Ramos (cell line): ENCODE data around the gene PTGES2.

Experiments
- in situ Hi-C: fragments of 300-500 bp; cut with MboI; formaldehyde crosslinking; loops from one replicate; pipeline ENCODE4 v1.14.3; 2022; ENCODE audit warnings: low sequenced_read_pairs; ENCODE audit not compliant: unreplicated experiment

PTGES2 gene

DNA sequence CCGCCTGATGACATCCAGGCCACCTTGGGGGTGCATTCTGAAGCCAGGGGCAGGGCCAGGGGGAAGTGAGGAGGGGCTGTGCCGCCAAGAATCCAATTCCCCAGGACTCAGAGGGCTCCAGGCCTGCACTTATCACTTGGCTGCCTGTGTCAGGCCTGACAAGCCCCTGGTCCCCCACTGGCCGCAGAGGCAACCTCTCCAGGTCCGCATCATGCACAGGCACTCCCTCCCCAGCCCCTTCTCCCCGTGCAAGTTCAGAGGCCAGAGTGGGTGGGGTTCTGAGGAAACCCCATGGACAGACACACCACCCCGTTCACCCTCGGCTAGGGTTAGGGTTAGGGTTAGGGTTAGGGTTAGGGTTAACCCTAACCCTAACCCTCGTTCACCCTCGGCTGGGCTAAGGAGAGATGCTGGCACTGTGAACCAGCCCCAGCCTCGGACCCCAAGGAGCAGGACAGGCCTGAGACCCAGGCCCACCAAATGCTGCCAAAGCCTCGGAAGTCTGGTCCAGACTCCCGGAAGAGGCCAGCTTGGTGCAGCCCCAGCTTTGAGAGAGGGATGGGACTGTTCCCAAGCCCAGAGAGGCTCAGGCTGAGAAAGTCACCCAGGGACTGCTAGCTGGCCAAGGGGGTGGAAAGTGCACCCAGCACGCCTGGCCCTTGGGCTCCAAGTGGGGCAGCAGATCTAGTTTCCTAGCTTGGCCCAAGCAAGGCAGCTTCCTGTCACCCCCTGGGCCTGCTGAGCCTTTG, 26.6 kb upstream of the PTGES2 start:
- in situ Hi-C loops, result no loop called here

- in situ Hi-C loops, result no loop called here
These were observed 25.8 kb upstream of the PTGES2 start for GRCh38 chr9:128153060-128153946.

- in situ Hi-C loops, result no loop called here
These were observed 24.9 kb upstream of the PTGES2 start for GRCh38 chr9:128152133-128153059.

DNA sequence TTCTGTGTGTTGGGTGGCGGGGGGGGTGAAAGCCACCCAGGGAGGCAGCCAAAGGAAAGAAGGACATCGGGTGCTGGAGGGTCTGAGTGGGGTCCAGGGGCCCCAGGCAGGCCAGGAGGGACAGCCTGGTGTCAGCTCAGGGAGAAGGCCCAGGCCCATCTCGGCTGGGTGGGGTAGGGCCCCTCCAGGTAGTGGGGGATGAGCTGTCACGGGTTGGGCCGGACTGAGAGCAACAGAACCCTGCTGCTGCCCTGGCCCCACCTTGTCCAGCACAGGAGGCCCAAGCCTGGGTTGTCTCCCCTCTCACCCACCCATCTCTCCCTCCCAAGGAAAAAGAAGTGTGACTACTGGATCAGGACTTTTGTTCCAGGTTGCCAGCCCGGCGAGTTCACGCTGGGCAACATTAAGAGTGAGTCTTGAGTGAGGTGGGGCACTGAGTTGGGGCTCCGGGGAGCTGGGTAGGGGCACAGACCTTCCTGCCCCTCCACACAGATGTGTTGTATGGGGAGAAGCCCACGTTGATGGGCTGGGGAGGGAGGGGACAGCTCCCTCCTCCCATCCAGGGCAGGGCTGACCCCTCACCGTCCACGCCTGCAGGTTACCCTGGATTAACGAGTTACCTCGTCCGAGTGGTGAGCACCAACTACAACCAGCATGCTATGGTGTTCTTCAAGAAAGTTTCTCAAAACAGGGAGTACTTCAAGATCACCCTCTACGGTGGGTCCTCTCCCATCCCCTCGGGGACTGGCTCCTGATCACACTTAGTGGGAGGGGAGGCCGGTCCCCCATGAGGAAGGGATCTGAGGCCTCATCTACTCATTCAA, 24.0 kb upstream of the PTGES2 start:
- in situ Hi-C loops, result no loop called here

- in situ Hi-C loops, result no loop called here
These were observed 23.2 kb upstream of the PTGES2 start for GRCh38 chr9:128150594-128151308.

GRCh38 chr9:128149951-128150593, 22.5 kb upstream of the PTGES2 start:
- in situ Hi-C loops, result no loop called here

GRCh38 chr9:128149001-128149701, 21.6 kb upstream of the PTGES2 start, which contains the start of gene LCN2:
Gene LCN2 (plus strand): TSS chr9:128149453. CDS start chr9:128149526, 73 bp downstream.
- in situ Hi-C loops, result no loop called here

- in situ Hi-C loops, result no loop called here
These were observed 21.0 kb upstream of the PTGES2 start for GRCh38 chr9:128148509-128149000.

GRCh38 chr9:128146591-128147120, 19.1 kb upstream of the PTGES2 start:
- in situ Hi-C loops, result no loop called here

DNA sequence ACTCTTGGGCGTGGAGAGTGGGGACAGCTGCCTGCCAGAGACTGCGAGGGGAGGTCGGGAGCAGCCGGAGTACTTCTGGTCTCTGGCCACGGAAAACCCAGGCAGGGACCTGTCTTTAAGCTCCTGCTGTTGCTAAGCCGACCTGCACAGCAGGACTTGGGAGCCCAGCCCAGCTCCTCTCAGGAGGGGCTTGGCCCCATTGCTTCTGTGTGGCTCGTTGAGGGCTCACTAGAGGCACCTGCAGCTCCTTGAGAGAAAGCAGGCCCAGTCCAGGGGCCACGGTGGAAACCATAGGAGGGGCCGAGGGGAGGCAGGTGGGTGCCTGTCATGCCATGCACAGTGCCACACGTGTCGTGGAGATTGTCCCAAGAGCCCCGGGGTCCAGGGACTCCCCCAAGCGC, 18.4 kb upstream of the PTGES2 start:
- in situ Hi-C loops, result no loop called here

GRCh38 chr9:128145536-128145935, 18.0 kb upstream of the PTGES2 start:
- in situ Hi-C loops, result no loop called here

- in situ Hi-C loops, result no loop called here
These were observed 17.0 kb upstream of the PTGES2 start for GRCh38 chr9:128144239-128145181.

- in situ Hi-C loops, result no loop called here
These were observed 16.2 kb upstream of the PTGES2 start for GRCh38 chr9:128143525-128144238.

DNA sequence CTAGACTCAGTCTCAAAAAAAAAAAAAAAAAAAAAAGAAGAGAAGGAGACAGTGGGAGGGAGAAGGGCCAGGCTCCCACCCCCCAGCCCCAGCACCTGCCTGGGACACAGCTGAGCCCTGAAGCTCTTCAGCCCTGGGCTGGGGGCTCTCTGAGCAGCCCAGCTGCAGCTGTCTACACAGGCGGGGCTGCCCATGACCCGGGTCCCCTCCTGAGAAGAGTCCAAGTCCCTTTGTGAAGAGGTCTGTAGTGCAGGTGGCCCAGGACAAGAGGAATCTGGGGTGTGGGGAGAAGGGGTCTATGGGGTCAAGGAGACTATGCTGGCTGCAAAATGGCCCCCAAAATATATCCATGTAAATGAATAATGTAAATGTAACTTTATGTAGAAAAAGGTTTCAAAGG, 15.1 kb upstream of the PTGES2 start:
- in situ Hi-C loops, result no loop called here

DNA sequence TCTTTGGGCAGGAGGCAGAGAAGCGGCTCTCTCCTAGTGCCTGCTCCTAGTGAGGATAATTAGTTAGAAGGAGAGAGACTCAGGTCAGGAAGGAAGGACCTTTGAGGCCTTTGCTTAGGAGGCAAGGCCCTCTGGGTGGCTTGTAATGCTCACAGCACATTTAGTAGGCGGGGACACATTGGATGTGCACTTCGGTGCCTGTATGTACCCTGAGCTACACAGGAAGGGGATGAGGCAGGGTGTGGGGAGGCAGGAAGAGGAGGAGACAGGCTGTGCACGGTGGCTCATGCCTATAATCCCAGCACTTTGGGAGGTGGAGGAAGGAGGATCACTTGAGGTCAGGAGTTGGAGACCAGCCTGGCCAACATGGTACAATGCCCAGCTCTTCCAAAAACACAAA, 14.5 kb upstream of the PTGES2 start:
- in situ Hi-C loops, result no loop called here

DNA sequence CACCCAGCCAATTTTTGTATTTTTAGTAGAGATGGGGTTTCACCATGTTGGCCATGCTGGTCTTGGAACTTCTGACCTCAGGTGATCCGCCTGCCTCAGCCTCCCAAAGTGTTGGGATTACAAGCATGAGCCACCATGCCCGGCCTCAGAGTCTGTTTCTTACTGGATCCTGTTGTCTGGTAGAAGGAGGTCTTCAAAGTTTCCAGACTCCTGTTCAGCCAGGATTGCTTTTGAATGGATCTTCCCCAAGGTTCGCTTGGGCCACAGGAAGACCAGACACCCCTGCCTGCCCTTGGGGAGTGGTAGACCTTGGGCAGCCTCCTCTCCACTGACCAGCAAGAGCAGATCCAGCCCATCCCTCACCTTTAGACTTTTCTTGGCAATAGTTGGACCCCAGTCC, 14.1 kb upstream of the PTGES2 start:
- in situ Hi-C loops, result no loop called here
